GM18519 (cell line): ENCODE results near the gene DXO.
"Not testable (repeated sequence)": the region's sequence is repeated elsewhere in the genome, so short reads cannot be mapped to it uniquely, and the experiment has no call there.

Experiments used
- ATAC-seq: cut with Tn5 transposase; IDR thresholded peaks from one replicate; pipeline ENCODE4 v1.9.1; 2021; ENCODE audit warnings: mild to moderate bottlenecking, moderate library complexity; ENCODE audit not compliant: unreplicated experiment, low FRiP score

DXO gene

DNA sequence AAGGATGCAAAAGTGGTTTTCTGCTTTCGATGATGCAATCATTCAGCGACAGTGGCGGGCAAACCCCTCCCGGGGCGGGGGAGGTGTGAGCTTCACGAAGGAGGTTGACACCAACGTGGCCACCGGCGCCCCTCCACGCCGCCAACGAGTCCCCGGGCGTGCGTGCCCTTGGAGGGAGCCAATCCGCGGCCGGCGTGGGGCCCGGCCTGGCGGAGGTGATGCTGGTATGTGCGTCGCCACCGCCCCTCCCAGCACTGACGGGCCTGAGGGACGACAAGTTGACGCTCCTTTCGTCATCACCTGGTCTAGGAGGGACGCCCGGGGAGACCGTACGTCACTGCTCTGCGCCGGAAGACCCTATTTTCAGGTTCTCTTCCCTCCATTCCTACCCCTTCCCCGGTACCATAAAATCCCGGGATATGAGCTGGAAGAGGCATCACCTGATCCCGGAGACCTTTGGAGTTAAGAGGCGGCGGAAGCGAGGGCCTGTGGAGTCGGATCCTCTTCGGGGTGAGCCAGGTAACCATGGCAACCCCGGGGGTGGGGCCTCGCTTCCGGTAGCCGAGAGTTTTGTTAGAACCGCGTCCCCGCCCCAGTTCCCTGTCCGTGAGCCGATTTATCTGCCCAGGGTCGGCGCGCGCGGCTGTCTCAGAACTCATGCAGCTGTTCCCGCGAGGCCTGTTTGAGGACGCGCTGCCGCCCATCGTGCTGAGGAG lies at the start of gene DXO:
DXO (minus strand) TSS at position 146 of the 716 bp plus-strand sequence. CDS start 463 bp downstream, outside the sequence.
- peak; percentile 73 for ATAC-seq

DNA sequence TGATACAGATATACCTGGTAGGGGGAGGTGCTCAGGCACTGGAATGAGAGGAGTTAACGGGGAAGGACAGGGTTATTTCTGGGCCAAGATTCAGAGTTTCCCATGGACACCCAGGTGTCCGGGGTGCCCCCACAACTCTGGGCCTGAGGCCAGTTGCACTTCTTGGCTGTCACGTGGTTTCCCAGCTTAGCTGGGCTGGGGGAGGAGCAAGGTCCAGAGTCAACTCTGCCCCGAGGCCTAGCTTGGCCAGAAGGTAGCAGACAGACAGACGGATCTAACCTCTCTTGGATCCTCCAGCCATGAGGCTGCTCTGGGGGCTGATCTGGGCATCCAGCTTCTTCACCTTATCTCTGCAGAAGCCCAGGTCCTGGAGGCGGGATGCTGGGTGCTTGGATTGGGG lies 42.6 kb upstream of the DXO start, which contains the start of gene C4B:
C4B (plus strand) TSS at position 249 of the 400 bp plus-strand sequence; CDS start at position 300, 51 bp downstream.
- not testable (repeated sequence) for ATAC-seq

DNA sequence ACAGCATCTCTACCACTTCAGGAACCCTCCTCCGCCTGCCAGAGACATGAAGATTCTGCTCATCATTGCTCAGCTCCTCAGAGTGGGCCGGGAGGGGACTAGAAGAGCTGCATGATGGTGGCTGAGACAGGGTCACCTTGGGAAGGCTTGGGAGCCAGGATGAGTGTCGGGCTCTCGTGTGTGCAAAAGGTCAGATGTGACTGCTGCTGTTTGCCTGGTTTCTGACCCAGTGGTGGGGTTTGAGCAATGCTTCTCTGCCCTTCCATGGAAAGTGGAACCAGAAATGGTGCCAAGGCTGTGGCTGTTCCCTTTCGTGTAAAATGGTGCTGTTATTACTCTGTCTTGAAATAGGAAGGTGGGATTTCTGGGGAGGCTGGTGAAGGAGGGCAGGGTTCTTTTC lies 41.8 kb upstream of the DXO start:
- ATAC-seq = not testable (repeated sequence)

DNA sequence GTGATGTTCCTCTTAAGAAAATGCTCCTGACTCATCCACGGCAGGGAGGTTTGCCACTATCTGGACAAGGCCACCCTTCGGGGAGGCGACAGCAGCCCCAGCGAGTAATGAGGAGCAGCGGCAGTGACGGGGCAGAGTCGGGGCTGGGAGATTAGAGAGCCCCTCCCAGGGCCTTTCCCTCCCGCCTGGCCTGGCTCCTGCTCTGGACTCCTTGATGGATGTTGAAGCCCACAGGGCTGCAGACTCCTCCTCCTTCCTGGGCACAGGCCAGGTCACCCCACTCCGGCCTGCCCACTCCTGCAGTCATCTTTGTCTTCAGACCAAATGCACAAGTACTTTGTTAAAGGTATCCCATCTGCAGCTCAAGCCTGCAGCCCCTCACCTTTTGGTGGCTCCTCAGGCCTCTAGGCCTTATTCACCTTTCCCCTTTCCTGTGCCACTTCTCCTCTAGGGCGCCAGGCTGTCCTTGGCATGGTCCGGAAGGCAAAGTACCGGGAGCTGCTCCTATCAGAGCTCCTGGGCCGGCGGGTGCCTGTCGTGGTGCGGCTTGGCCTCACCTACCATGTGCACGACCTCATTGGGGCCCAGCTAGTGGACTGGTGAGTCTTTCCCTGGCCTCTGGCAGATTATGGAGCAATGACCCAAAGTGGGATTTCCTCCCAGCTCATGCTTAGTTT lies 41.1 kb upstream of the DXO start:
- not testable (repeated sequence) for ATAC-seq

DNA sequence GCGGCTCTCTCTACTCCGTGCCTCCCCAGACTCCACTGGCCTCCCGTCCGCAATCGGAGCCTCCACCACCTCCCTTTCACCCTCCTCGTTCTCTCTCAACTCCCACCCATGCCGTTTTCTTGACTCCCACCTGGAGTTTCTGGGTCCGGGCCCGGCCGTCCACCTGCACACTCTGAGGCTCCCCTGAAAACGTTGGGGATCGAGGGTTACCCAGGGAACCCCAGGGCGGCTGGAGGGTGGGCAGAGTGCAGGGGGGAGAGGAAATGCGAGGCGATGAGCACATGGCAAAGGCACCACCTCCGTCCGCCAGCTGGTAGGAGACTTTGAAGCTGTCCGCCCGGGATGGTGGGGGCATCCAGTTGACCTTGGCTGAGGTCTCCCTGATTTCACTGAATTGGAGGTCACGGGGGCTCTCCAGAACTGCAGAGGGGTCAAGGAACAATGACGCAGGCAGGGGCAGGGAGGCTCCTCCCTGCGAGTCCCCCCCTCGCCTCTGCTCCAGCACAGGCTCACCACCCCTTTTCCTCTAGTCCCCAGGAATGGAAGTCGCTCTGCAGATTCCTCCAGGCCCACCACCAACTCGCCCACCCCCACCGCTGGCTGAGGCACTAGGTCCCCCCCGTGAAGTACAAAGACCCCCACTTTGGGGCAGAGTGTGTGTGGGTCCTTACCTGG lies 39.1 kb upstream of the DXO start:
- not testable (repeated sequence) for ATAC-seq

- not testable (repeated sequence) for ATAC-seq
Observed at GRCh38 chr6:32009537-32009936, 37.6 kb upstream of the DXO start.

GRCh38 chr6:32008616-32009015 lies 36.7 kb upstream of the DXO start:
- not testable (repeated sequence) for ATAC-seq

GRCh38 chr6:32008037-32008436 lies 36.1 kb upstream of the DXO start:
- ATAC-seq = not testable (repeated sequence)

DNA sequence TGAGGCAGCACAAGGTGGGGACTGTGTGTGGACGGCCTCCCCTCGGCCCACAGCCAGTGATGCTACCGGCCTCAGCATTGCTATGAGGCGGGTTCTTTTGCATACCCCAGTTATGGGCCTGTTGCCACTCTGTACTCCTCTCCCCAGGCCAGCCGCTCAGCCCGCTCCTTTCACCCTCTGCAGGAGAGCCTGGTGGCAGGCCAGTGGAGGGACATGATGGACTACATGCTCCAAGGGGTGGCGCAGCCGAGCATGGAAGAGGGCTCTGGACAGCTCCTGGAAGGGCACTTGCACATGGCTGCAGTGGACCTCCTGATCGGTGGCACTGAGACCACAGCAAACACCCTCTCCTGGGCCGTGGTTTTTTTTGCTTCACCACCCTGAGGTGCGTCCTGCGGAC lies 35.1 kb upstream of the DXO start:
- not testable (repeated sequence) for ATAC-seq

GRCh38 chr6:32005991-32006529 lies 34.1 kb upstream of the DXO start:
- ATAC-seq = not testable (repeated sequence)

DNA sequence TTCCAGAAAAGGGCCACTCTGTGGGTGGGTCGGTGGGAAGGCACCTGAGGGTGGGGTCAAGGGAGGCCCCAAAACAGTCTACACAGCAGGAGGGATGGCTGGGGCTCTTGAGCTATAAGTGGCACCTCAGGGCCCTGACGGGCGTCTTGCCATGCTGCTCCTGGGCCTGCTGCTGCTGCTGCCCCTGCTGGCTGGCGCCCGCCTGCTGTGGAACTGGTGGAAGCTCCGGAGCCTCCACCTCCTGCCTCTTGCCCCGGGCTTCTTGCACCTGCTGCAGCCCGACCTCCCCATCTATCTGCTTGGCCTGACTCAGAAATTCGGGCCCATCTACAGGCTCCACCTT lies 33.6 kb upstream of the DXO start:
- not testable (repeated sequence) for ATAC-seq

GRCh38 chr6:32004864-32005537 lies 33.1 kb upstream of the DXO start:
- not testable (repeated sequence) for ATAC-seq

- ATAC-seq = not testable (repeated sequence)
Observed at GRCh38 chr6:32004393-32004792, 32.5 kb upstream of the DXO start.

DNA sequence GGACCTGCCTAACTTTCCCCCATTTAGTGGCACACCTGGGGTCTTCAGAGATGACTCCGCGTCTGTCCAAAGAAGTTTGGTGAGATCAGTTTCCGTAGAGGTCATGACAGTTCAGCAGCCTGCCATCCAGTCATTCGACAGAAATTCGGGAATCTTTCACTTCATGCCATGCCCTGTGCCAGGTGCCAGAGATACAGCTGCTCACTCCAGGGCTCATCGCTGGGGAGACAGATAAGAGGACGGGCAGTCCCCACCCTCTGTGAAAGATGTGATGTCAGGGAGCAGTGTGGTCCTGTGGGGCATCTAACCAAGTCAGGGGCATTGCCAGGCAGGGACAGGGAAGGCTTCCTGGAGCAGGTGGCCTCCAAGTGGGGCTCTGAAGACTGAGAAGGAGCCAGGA lies 31.4 kb upstream of the DXO start:
- not testable (repeated sequence) for ATAC-seq

GRCh38 chr6:32002546-32003268 lies 30.8 kb upstream of the DXO start:
- not testable (repeated sequence) for ATAC-seq

- ATAC-seq = not testable (repeated sequence)
Observed at GRCh38 chr6:31996385-31996784, 24.4 kb upstream of the DXO start.

DNA sequence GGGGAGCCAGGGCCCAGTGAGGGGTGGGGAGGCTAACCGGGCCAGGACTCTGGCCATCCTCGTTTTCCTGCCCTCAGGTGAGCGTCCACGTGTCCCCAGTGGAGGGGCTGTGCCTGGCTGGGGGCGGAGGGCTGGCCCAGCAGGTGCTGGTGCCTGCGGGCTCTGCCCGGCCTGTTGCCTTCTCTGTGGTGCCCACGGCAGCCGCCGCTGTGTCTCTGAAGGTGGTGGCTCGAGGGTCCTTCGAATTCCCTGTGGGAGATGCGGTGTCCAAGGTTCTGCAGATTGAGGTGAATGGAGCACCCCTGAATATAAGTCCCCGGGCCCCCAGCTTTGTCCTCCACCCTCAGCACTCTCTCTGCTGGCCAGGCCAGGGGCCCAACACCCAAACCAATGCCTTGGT lies 22.5 kb upstream of the DXO start:
- not testable (repeated sequence) for ATAC-seq

DNA sequence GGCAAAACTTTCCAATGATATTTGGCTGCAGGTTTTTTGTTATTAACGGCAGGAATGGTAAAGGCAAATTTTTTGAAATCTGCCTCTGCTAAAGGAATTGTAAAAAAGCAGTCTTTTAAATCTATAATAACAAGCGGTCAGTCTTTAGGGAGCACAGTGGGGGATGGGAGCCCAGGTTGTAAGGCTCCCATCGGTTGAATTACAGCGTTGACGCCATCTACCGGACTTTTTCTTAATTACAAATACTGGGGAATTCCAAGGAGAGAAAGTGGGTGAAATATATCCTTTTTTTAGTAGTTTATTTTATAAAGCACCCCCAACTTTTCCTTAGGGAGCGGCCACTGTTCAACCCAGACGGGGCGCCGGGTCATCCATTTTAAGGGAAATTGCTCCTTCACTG lies 17.4 kb upstream of the DXO start:
- ATAC-seq = not testable (repeated sequence)

DNA sequence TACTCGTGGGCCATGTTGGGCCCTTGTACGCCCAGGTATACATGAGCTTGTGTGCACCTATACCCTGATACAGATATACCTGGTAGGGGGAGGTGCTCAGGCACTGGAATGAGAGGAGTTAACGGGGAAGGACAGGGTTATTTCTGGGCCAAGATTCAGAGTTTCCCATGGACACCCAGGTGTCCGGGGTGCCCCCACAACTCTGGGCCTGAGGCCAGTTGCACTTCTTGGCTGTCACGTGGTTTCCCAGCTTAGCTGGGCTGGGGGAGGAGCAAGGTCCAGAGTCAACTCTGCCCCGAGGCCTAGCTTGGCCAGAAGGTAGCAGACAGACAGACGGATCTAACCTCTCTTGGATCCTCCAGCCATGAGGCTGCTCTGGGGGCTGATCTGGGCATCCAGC lies 9.8 kb upstream of the DXO start, which contains the start of gene C4A:
C4A (plus strand) TSS at position 314 of the 400 bp plus-strand sequence; CDS start at position 365, 51 bp downstream.
- ATAC-seq = not testable (repeated sequence)

DNA sequence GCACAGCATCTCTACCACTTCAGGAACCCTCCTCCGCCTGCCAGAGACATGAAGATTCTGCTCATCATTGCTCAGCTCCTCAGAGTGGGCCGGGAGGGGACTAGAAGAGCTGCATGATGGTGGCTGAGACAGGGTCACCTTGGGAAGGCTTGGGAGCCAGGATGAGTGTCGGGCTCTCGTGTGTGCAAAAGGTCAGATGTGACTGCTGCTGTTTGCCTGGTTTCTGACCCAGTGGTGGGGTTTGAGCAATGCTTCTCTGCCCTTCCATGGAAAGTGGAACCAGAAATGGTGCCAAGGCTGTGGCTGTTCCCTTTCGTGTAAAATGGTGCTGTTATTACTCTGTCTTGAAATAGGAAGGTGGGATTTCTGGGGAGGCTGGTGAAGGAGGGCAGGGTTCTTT lies 9.1 kb upstream of the DXO start:
- ATAC-seq = not testable (repeated sequence)
